ENCODE results near the gene ABR.
"Not testable (repeated sequence)": the region's sequence is repeated elsewhere in the genome, so short reads cannot be mapped to it uniquely, and the experiment has no call there.

Gene ABR

GRCh38 chr17:1002771-1003555 is 176.8 kb downstream of the ABR start:
- DNase-seq: peak; percentile 10 to 14

- DNase-seq: no peak
These were observed 177.4 kb downstream of the ABR start for GRCh38 chr17:1002412-1002753.

GRCh38 chr17:1001640-1002411 is 178.0 kb downstream of the ABR start:
- no peak for DNase-seq

- DNase-seq: peak in 1 of 2 experiments; percentile 11
These were observed 179.0 kb downstream of the ABR start for GRCh38 chr17:1000597-1001461.

GRCh38 chr17:998111-998510 is 181.7 kb downstream of the ABR start:
- no peak for DNase-seq

- DNase-seq: peak; percentile 99
These were observed 183.0 kb downstream of the ABR start, which contains the start of gene TIMM22 for GRCh38 chr17:996554-997344. TSS of gene TIMM22 (plus strand) at chr17:997129. CDS start at chr17:997143, 14 bp downstream.

DNA sequence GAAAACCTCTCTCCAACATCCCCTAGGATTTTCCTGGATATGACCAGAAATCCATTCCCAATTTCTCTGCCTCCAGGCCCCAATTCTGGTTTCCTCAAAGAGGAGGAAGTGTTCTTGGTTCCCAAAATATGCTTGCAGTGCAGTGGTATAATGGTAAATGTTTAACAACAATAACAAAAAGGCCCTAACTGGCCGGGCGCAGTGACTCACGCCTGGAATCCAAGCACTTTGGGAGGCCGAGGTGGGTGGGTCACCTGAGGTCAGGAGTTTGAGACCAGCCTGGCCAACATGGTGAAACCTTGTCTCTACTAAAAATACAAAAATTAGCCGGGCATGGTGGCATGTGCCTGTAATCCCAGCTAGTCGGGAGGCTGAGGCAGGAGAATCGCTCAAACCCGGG is 184.5 kb downstream of the ABR start:
- DNase-seq: not testable (repeated sequence)

- no peak for DNase-seq
These were observed 186.8 kb downstream of the ABR start for GRCh38 chr17:992933-993332.

GRCh38 chr17:988561-988960 is 191.2 kb downstream of the ABR start:
- no peak for DNase-seq

DNA sequence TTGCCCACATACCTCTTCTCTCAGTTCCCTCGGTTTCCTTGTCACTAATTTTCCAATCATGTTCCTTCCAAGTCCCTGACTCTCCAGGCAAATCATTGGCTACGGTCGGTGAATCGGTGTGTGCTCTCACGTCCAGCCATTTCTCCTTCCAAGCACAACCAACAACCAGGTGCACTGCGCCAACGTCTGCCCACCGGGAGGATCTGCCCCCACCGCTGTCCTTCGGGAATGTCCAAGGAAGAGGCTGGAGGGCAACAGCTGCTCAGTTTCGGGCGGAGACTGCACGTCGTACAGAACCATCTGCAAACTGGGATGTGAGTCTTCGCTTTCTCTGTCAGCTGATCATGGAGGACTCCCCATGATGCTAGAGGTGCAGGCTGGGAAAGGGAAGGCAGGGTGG is 191.8 kb downstream of the ABR start:
- DNase-seq: no peak

- DNase-seq: no peak
These were observed 193.4 kb downstream of the ABR start for GRCh38 chr17:986322-986929.

DNA sequence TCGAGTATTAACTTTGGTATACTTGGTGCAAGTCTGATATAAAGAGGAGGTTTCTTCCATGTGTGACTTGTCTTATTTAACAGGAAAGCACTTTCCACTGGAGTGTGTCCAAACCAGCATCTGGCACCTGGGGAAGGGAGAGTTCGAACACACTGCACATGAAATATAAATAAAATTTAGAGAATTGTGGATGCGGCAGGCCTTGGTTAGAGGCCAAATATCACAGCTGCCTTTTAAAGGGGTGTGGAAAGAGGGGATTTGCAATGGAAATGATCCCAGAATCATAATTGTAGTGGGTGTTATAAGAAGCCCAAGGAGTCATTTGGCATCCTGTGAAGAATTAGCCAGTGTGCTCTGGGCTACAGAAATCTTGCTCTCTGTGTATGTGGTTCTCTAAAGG is 195.9 kb downstream of the ABR start:
- no peak for DNase-seq

GRCh38 chr17:981292-981658 is 198.5 kb downstream of the ABR start:
- no peak for DNase-seq

DNA sequence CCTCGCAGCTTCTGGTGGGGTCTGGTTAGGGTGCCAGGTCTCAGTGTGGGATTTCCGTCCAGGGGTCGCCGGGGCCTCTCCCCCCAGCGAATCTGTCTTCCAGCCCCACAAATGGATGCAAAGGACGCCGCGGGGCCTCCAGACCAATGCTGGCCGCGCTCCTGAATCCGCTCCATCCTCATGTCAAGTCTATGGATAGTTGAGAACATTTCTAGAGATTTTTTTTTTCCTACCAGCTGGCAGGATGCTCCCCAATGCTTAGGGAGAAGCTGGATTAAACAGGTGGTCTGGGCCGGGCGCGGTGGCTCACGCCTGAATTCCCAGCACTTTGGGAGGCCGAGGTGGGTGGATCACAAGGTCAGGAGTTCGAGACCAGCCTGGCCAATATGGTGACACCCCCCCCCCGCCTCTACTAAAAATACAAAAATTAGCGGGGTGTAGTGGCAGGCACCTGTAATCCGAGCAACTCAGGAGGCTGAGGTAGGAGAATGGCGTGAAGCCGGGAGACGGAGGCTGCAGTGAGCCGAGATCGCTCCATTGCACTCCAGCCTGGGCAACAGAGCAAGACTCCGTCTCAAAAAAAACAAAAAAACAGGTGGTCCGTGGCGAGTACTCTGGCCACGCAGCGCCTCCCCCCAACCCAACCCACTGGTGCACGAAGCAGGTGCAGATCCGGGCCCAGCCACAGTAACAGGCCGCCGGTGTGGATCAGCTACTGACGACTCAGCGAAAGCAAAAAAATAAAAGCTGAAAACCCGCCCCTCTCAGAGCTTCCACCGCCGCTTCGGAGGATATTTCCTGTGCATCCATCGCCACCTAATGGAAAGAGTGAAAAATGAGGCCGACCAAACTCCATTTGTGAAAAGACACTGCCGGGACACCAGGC is 199.1 kb downstream of the ABR start:
- DNase-seq: peak; percentile 90 to 91

DNA sequence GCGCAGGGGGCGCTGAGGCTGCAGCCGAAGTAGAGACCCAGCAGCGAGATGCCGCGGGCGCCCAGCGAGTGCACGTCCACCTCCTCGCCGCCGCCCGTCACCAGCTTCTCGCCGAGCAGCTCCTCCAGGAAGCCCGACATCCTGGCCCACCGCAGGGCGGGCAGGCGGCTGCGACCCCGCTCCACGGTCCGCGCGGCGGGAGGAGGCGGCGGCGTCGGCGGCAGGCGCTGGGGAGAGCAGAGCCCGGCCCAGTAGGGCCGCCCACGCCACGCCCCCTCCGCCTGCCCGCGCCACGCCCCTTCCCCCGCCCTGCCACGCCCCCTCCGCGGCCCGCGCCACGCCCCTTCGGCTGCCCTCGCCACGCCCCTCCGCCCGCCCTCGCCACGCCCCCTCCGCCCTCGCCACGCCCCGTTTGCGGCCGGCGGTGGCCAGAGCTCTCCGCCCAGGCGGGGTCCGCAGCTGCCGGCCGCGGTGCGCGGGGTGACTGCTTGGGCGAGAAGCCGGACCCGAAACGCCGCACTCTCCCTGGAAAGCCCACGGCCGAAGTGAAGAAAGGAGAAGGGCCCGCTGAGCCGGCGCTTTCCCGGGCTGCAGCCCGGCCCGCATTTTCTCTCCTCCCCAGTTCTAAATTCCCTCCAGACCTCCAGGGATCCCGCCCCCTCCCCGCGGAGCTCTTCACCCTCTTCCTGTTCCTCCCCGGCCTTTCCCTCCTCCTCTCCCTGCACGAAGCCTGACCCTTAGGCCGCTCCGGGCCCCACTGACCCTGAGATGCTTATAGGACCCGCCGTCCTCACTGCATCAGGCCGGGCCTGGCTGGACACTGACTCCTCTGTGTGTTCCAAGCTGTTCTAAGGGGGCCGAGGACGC is 200.0 kb downstream of the ABR start, which contains the start of gene NXN:
NXN (minus strand) TSS at position 238 of the 867 bp plus-strand sequence.
- peak; percentile 65 to 87 for DNase-seq

DNA sequence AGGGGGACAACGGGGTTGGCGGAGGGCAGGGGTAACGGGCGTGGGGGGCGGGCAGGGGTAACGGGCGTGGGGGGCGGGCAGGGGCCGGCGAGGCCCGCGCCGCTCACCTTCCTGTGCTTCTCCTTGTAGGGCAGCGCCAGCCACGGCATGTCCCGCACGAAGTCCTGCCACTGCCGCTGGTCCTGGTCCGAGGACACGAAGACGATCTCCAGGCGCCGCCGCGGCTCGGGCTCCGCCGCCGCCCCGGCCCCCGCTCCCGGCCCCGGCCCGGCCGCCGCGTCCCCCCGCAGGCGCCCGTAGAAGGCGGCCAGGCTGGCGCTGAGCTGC is 200.6 kb downstream of the ABR start:
- no peak for DNase-seq

- no peak for DNase-seq
These were observed 201.4 kb downstream of the ABR start for GRCh38 chr17:978103-979093.

- DNase-seq: no peak
These were observed 202.6 kb downstream of the ABR start for GRCh38 chr17:977166-977565.

DNA sequence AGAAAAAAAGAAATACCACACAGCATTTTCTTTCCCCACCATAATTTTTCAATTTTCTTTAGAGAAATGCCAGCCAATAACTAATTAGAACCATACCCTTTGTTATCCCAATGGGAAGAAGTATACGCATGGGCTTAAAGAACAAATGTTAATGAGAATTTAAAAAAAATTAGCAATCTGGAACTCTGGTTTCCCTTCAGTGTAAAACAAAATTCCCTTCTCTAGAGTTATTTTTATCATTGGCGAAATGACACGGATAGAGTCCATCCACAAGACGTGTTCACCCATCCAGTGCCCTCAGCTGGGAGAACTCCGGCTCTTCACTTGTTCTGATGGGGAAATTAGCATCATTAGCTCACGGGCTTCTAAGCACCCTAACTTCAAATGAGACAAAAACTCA is 203.5 kb downstream of the ABR start:
- no peak for DNase-seq

All from SHP77 (cell line).